H1 (cell line): ENCODE results near the gene COX7A1. TPM values are rescaled to one million over a fixed set of nuclear protein-coding genes. Genes with fewer than 3 reads are reported as not detected.
A peak's percentile ranks its signal among the peaks of the same experiment; 100 is the strongest.

Experiments
- HDAC6 ChIP-seq: IDR thresholded peaks from one replicate; pipeline ENCODE4 v1.7.1; 2012; ENCODE audit warnings: low read depth, mild to moderate bottlenecking, inconsistent platforms, low read length, moderate library complexity
- RXRA ChIP-seq: IDR thresholded peaks from 2 replicates; pipeline ENCODE4 v1.6.1; 2011; ENCODE audit warnings: low read depth, mild to moderate bottlenecking, low read length, moderate library complexity; ENCODE audit not compliant: insufficient read depth
- SRF ChIP-seq: IDR thresholded peaks from 2 replicates; pipeline ENCODE4 v1.6.1; 2011; ENCODE audit warnings: mild to moderate bottlenecking, low read depth, low read length, moderate library complexity
- SUZ12 ChIP-seq: fragments of 200-600 bp; sonication (generic); IDR thresholded peaks from 2 replicates; pipeline ENCODE4 v1.6.1; 2012; ENCODE audit warnings: mild to moderate bottlenecking, inconsistent platforms, low read length, moderate library complexity, mixed read lengths
- TAF1 ChIP-seq: IDR thresholded peaks from 2 replicates; pipeline ENCODE4 v1.6.1; 2011; ENCODE audit warnings: mild to moderate bottlenecking, low read depth, low read length
- TBP ChIP-seq: IDR thresholded peaks from 2 replicates; pipeline ENCODE4 v1.6.1; 2011; ENCODE audit warnings: low read depth, low read length, improper control_type of control experiment
- polyA plus RNA-seq, 7 experiments: library from polyadenylated mRNA; depleted of rRNA in 3 of 7; stranded (reverse) in 5 of 7; unstranded in 2 of 7; fragments of >200 nt in 5 of 7; fragments of 200-250 nt in 2 of 7; gene quantifications; 1 replicate in 5 of 7; 2 replicates in 1 of 7; 4 replicates in 1 of 7; pipeline versions ENCODE4 v1.2.1 to v1.2.3, GENCODE V29; 2011 to 2013; ENCODE audit warnings: missing spikeins in 2 of 7, mixed read lengths in 2 of 7
- total RNA-seq: library from RNA; stranded (reverse); fragmentation: NEBNext Ultra II Directional; extraction: Animal tissue kit (Norgen Biotek cat#: 25700); gene quantifications from 2 replicates; pipeline ENCODE4 v1.2.1, GENCODE V29; 2021
- TF ChIP-seq, protein P1 (sequence below): fragments of 300-600 bp; sonication (generic); IDR thresholded peaks from 2 replicates; pipeline ENCODE4 v1.7.1; 2012; ENCODE audit warnings: low read length, moderate library complexity, mild to moderate bottlenecking, inconsistent platforms; ENCODE audit not compliant: insufficient replicate concordance
- TF ChIP-seq, protein P2 (sequence below): IDR thresholded peaks from 2 replicates; pipeline ENCODE4 v1.6.1; 2012; ENCODE audit warnings: low read length, inconsistent platforms

COX7A1 gene
- total and polyA plus RNA-seq, 2 of the 8 experiments (the other 6 are each of a cell fraction or from before 2014, with no cell fraction given) = 0.60 TPM

DNA sequence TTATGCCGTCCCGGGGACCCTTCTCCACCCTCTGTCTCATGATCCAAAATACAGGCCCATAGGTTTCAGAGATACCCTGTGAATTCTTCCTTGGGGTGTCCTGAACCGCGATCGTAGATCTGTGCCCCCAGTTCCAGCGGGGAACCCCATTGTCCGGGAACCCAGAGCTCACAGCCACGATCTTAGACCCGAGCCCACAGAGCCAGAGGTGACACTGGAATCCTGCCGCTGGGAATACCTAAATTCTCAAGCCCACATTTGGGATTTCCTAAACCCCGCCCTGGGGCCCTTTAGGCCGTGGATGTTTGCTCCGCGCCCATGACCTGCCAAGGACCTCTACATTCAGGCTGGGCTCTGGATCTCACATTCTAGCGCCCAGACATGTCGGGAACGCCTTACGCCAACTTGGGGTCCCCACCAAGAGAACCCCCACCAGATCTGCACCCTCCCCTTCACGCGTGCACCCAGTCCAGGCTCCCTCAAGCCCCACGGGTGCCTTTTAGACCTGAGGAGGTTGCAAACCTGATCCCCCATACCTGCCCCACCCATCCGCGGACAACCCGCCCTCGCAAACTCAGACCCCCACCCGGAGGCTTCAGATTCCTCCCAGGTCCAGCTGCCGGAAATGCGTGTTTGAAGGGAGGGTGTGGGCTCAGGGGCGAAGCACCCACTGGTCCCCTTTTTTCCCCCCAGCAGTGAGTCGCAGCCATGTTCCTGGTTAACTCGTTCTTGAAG is 11.8 kb downstream of the COX7A1 start (continued):
- TF ChIP-seq, protein P1, sequence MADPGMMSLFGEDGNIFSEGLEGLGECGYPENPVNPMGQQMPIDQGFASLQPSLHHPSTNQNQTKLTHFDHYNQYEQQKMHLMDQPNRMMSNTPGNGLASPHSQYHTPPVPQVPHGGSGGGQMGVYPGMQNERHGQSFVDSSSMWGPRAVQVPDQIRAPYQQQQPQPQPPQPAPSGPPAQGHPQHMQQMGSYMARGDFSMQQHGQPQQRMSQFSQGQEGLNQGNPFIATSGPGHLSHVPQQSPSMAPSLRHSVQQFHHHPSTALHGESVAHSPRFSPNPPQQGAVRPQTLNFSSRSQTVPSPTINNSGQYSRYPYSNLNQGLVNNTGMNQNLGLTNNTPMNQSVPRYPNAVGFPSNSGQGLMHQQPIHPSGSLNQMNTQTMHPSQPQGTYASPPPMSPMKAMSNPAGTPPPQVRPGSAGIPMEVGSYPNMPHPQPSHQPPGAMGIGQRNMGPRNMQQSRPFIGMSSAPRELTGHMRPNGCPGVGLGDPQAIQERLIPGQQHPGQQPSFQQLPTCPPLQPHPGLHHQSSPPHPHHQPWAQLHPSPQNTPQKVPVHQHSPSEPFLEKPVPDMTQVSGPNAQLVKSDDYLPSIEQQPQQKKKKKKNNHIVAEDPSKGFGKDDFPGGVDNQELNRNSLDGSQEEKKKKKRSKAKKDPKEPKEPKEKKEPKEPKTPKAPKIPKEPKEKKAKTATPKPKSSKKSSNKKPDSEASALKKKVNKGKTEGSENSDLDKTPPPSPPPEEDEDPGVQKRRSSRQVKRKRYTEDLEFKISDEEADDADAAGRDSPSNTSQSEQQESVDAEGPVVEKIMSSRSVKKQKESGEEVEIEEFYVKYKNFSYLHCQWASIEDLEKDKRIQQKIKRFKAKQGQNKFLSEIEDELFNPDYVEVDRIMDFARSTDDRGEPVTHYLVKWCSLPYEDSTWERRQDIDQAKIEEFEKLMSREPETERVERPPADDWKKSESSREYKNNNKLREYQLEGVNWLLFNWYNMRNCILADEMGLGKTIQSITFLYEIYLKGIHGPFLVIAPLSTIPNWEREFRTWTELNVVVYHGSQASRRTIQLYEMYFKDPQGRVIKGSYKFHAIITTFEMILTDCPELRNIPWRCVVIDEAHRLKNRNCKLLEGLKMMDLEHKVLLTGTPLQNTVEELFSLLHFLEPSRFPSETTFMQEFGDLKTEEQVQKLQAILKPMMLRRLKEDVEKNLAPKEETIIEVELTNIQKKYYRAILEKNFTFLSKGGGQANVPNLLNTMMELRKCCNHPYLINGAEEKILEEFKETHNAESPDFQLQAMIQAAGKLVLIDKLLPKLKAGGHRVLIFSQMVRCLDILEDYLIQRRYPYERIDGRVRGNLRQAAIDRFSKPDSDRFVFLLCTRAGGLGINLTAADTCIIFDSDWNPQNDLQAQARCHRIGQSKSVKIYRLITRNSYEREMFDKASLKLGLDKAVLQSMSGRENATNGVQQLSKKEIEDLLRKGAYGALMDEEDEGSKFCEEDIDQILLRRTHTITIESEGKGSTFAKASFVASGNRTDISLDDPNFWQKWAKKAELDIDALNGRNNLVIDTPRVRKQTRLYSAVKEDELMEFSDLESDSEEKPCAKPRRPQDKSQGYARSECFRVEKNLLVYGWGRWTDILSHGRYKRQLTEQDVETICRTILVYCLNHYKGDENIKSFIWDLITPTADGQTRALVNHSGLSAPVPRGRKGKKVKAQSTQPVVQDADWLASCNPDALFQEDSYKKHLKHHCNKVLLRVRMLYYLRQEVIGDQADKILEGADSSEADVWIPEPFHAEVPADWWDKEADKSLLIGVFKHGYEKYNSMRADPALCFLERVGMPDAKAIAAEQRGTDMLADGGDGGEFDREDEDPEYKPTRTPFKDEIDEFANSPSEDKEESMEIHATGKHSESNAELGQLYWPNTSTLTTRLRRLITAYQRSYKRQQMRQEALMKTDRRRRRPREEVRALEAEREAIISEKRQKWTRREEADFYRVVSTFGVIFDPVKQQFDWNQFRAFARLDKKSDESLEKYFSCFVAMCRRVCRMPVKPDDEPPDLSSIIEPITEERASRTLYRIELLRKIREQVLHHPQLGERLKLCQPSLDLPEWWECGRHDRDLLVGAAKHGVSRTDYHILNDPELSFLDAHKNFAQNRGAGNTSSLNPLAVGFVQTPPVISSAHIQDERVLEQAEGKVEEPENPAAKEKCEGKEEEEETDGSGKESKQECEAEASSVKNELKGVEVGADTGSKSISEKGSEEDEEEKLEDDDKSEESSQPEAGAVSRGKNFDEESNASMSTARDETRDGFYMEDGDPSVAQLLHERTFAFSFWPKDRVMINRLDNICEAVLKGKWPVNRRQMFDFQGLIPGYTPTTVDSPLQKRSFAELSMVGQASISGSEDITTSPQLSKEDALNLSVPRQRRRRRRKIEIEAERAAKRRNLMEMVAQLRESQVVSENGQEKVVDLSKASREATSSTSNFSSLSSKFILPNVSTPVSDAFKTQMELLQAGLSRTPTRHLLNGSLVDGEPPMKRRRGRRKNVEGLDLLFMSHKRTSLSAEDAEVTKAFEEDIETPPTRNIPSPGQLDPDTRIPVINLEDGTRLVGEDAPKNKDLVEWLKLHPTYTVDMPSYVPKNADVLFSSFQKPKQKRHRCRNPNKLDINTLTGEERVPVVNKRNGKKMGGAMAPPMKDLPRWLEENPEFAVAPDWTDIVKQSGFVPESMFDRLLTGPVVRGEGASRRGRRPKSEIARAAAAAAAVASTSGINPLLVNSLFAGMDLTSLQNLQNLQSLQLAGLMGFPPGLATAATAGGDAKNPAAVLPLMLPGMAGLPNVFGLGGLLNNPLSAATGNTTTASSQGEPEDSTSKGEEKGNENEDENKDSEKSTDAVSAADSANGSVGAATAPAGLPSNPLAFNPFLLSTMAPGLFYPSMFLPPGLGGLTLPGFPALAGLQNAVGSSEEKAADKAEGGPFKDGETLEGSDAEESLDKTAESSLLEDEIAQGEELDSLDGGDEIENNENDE = no peak
- TF ChIP-seq HDAC6 (no peak), TBP (0 out of 2 replicates have a peak, but pooled peaks have one; percentile 5), SUZ12 (no peak), RXRA (no peak), TAF1 (no peak), SRF (no peak)
- TF ChIP-seq, protein P2, sequence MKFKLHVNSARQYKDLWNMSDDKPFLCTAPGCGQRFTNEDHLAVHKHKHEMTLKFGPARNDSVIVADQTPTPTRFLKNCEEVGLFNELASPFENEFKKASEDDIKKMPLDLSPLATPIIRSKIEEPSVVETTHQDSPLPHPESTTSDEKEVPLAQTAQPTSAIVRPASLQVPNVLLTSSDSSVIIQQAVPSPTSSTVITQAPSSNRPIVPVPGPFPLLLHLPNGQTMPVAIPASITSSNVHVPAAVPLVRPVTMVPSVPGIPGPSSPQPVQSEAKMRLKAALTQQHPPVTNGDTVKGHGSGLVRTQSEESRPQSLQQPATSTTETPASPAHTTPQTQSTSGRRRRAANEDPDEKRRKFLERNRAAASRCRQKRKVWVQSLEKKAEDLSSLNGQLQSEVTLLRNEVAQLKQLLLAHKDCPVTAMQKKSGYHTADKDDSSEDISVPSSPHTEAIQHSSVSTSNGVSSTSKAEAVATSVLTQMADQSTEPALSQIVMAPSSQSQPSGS = no peak
